ENCODE results near the gene BBX. TPM values are rescaled to one million over a fixed set of nuclear protein-coding genes. Genes with fewer than 3 reads are reported as not detected.

BBX gene
- total and polyA plus RNA-seq, 2 of the 13 experiments (the other 11 are each of a cell fraction or from before 2014, with no cell fraction given) = 13.7 to 23.2 TPM

DNA sequence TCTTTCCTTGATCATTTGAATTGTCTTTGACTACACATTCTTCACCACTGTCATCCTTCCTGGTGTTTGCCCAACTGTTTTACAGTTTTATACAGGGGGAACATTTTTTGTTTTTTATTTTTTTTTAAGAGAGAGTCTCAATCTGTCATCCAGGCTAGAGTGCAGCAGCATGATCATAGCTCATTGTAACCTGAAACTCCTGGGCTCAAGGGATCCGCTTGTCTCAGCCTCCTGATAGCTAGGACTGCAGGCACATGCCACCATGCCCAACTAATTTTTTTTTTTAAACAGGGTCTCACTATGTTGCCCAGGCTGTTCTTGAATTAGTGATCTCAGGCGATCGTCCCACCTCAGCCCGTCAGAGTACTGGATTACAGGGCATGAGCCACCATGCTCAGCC, 222.6 kb downstream of the BBX start:
- no peak overlapping the region for H3K9ac ChIP-seq (ENCODE audit: insufficient read depth, low read depth, low read length)
- H3K4me2 ChIP-seq (ENCODE audit: low read depth, low read length) = no peak overlapping the region
- over 99% methylated on average over 4 of the region's 4 CpGs for WGBS (ENCODE audit: low lambda C conversion rate)
- CTCF ChIA-PET (ENCODE audit: low intra/inter-chr PET ratio, low total read pairs) = no interaction called here
- peaks cover 3 to 10% of the 10 kb centered on the region in 2 experiments; a peak in 4 of 5 replicates for H3K36me3 ChIP-seq (replicated peaks in 1 of 2; ENCODE audit: control insufficient read depth in 1 of 2, insufficient read depth in 2 of 2, low read length in 2 of 2)
- no peaks in the 10 kb centered on the region for H4K20me1 ChIP-seq (ENCODE audit: insufficient read depth, low read length)
- H3K79me2 ChIP-seq (ENCODE audit: insufficient read depth, low read length) = no peaks in the 10 kb centered on the region
- BruUV-seq (replicated peaks) = no TSS peak
- intact Hi-C loops (cut with micrococcal nuclease; ENCODE audit: unreplicated experiment) (no loop called here), in situ Hi-C loops (cut with HindIII; ENCODE audit: extremely low pct_ligation_motif_present, low pct_unique_long_range_greater_than_20kb) (loop anchor here (10.0 kb wide), 1 partner anchor 171 kb away; no protein-coding TSS in a partner anchor)
- no peak overlapping the region for H3K4me3 ChIP-seq (replicated peaks in 1 of 3; ENCODE audit: insufficient read depth in 1 of 3, low read depth in 2 of 3, low read length in 3 of 3)
- H3K4me1 ChIP-seq (ENCODE audit: insufficient read depth, low read length) = peaks cover 11% of the 10 kb centered on the region; the same call in 1 of the 2 replicates
- POLR2A ChIA-PET = no interaction called here
- DNase-seq (ENCODE audit: low spot score) (no peak), ATAC-seq (no peak), FAIRE-seq (no peak)
- no peaks in the 10 kb centered on the region for H3K9me3 ChIP-seq (ENCODE audit: low read length)
- H3K27ac ChIP-seq (ENCODE audit: extremely low read length, insufficient read depth, low read length) = no peak overlapping the region
- H3K27me3 ChIP-seq (ENCODE audit: control insufficient read depth in 1 of 2, insufficient read depth in 2 of 2, low read length in 2 of 2) = no peaks in the 10 kb centered on the region; a peak in 1 of 5 replicates
- no peak overlapping the region for H2AFZ ChIP-seq (ENCODE audit: low read length)
- TF ChIP-seq ZNF101 (CRISPR knock-in tag; IDR thresholded peaks at IDR 0.05; ENCODE audit: borderline replicate concordance, low read depth) (no peak), TBL1XR1 (IDR thresholded peaks at IDR 0.05; ENCODE audit: borderline replicate concordance, low read length, partially characterized antibody) (no peak), MBNL3 (CRISPR knock-in tag; conservative IDR thresholded peaks at IDR 0.05) (no peak), NFE2 (CRISPR knock-in tag; IDR thresholded peaks at IDR 0.05) (no peak), XBP1 (CRISPR knock-in tag; IDR thresholded peaks at IDR 0.05) (no peak), ZNF367 (CRISPR knock-in tag; IDR thresholded peaks at IDR 0.05; ENCODE audit: borderline replicate concordance) (no peak), GATAD2A (CRISPR knock-in tag; IDR thresholded peaks at IDR 0.05) (no peak), DR1 (CRISPR knock-in tag; IDR thresholded peaks at IDR 0.05) (no peak), ZNF335 (CRISPR knock-in tag; IDR thresholded peaks at IDR 0.05) (no peak), NPAS2 (CRISPR knock-in tag; IDR thresholded peaks at IDR 0.05; ENCODE audit: borderline replicate concordance) (no peak)
- TF ChIP-seq, protein P1, sequence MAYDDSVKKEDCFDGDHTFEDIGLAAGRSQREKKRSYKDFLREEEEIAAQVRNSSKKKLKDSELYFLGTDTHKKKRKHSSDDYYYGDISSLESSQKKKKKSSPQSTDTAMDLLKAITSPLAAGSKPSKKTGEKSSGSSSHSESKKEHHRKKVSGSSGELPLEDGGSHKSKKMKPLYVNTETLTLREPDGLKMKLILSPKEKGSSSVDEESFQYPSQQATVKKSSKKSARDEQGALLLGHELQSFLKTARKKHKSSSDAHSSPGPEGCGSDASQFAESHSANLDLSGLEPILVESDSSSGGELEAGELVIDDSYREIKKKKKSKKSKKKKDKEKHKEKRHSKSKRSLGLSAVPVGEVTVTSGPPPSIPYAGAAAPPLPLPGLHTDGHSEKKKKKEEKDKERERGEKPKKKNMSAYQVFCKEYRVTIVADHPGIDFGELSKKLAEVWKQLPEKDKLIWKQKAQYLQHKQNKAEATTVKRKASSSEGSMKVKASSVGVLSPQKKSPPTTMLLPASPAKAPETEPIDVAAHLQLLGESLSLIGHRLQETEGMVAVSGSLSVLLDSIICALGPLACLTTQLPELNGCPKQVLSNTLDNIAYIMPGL (CRISPR knock-in tag; IDR thresholded peaks at IDR 0.05; ENCODE audit: borderline replicate concordance in 1 of 2, low read depth in 1 of 2) = no peak
- TF ChIP-seq, protein P2, sequence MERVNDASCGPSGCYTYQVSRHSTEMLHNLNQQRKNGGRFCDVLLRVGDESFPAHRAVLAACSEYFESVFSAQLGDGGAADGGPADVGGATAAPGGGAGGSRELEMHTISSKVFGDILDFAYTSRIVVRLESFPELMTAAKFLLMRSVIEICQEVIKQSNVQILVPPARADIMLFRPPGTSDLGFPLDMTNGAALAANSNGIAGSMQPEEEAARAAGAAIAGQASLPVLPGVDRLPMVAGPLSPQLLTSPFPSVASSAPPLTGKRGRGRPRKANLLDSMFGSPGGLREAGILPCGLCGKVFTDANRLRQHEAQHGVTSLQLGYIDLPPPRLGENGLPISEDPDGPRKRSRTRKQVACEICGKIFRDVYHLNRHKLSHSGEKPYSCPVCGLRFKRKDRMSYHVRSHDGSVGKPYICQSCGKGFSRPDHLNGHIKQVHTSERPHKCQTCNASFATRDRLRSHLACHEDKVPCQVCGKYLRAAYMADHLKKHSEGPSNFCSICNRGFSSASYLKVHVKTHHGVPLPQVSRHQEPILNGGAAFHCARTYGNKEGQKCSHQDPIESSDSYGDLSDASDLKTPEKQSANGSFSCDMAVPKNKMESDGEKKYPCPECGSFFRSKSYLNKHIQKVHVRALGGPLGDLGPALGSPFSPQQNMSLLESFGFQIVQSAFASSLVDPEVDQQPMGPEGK (CRISPR knock-in tag; IDR thresholded peaks at IDR 0.05) = no peak
- TF ChIP-seq, protein P3, sequence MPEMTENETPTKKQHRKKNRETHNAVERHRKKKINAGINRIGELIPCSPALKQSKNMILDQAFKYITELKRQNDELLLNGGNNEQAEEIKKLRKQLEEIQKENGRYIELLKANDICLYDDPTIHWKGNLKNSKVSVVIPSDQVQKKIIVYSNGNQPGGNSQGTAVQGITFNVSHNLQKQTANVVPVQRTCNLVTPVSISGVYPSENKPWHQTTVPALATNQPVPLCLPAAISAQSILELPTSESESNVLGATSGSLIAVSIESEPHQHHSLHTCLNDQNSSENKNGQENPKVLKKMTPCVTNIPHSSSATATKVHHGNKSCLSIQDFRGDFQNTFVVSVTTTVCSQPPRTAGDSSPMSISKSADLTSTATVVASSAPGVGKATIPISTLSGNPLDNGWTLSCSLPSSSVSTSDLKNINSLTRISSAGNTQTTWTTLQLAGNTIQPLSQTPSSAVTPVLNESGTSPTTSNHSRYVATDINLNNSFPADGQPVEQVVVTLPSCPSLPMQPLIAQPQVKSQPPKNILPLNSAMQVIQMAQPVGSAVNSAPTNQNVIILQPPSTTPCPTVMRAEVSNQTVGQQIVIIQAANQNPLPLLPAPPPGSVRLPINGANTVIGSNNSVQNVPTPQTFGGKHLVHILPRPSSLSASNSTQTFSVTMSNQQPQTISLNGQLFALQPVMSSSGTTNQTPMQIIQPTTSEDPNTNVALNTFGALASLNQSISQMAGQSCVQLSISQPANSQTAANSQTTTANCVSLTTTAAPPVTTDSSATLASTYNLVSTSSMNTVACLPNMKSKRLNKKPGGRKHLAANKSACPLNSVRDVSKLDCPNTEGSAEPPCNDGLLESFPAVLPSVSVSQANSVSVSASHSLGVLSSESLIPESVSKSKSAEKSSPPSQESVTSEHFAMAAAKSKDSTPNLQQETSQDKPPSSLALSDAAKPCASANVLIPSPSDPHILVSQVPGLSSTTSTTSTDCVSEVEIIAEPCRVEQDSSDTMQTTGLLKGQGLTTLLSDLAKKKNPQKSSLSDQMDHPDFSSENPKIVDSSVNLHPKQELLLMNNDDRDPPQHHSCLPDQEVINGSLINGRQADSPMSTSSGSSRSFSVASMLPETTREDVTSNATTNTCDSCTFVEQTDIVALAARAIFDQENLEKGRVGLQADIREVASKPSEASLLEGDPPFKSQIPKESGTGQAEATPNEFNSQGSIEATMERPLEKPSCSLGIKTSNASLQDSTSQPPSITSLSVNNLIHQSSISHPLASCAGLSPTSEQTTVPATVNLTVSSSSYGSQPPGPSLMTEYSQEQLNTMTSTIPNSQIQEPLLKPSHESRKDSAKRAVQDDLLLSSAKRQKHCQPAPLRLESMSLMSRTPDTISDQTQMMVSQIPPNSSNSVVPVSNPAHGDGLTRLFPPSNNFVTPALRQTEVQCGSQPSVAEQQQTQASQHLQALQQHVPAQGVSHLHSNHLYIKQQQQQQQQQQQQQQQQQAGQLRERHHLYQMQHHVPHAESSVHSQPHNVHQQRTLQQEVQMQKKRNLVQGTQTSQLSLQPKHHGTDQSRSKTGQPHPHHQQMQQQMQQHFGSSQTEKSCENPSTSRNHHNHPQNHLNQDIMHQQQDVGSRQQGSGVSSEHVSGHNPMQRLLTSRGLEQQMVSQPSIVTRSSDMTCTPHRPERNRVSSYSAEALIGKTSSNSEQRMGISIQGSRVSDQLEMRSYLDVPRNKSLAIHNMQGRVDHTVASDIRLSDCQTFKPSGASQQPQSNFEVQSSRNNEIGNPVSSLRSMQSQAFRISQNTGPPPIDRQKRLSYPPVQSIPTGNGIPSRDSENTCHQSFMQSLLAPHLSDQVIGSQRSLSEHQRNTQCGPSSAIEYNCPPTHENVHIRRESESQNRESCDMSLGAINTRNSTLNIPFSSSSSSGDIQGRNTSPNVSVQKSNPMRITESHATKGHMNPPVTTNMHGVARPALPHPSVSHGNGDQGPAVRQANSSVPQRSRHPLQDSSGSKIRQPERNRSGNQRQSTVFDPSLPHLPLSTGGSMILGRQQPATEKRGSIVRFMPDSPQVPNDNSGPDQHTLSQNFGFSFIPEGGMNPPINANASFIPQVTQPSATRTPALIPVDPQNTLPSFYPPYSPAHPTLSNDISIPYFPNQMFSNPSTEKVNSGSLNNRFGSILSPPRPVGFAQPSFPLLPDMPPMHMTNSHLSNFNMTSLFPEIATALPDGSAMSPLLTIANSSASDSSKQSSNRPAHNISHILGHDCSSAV (CRISPR knock-in tag; IDR thresholded peaks at IDR 0.05; ENCODE audit: borderline replicate concordance) = no peak
